Activated gamma-delta T cell (primary cell): ENCODE data around the gene ITPKC.

Experiments
- DNase-seq: peaks from one replicate; lab custom pipeline; 2025; lab: John Stamatoyannopoulos, UW
- total RNA-seq, 2 donors: gene quantifications; one replicate each; lab custom pipeline; 2026; lab: John Stamatoyannopoulos, UW

Gene ITPKC
- total RNA-seq = 20.6 to 24.6 reads per million in 2 donors

GRCh38 chr19:40716482-40717324 is at the start of gene ITPKC, which contains the start of gene COQ8B:
Gene ITPKC, plus strand, starts transcription at chr19:40717112. Its CDS starts 24 bp downstream, at chr19:40717136.
Gene COQ8B, minus strand, starts transcription at chr19:40716886. Its CDS starts 2,254 bp downstream, at chr19:40714632.
- DNase-seq = peak; percentile 99

- no peak for DNase-seq
Observed at GRCh38 chr19:40667602-40668001, 49.3 kb upstream of the ITPKC start.

GRCh38 chr19:40668991-40669614 is 47.8 kb upstream of the ITPKC start:
- DNase-seq = no peak

- no peak for DNase-seq
Observed at GRCh38 chr19:40671404-40671803, 45.5 kb upstream of the ITPKC start.

- DNase-seq = no peak
Observed at GRCh38 chr19:40672038-40672437, 44.9 kb upstream of the ITPKC start.

- no peak for DNase-seq
Observed at GRCh38 chr19:40672573-40673299, 44.2 kb upstream of the ITPKC start.

- DNase-seq = peak; percentile 32
Observed at GRCh38 chr19:40673397-40673796, 43.5 kb upstream of the ITPKC start.

- no peak for DNase-seq
Observed at GRCh38 chr19:40674291-40674690, 42.6 kb upstream of the ITPKC start.

GRCh38 chr19:40677156-40677555 is 39.8 kb upstream of the ITPKC start:
- no peak for DNase-seq

GRCh38 chr19:40681039-40681438 is 35.9 kb upstream of the ITPKC start:
- no peak for DNase-seq

- no peak for DNase-seq
Observed at GRCh38 chr19:40682431-40682964, 34.4 kb upstream of the ITPKC start.

- DNase-seq = no peak
Observed at GRCh38 chr19:40683437-40683836, 33.5 kb upstream of the ITPKC start.

- DNase-seq = no peak
Observed at GRCh38 chr19:40684280-40684679, 32.6 kb upstream of the ITPKC start.

- no peak for DNase-seq
Observed at GRCh38 chr19:40685016-40685526, 31.8 kb upstream of the ITPKC start.

GRCh38 chr19:40685563-40685962 is 31.3 kb upstream of the ITPKC start:
- no peak for DNase-seq

GRCh38 chr19:40686882-40687524 is 29.9 kb upstream of the ITPKC start:
- no peak for DNase-seq

GRCh38 chr19:40687525-40688016 is 29.3 kb upstream of the ITPKC start:
- DNase-seq = no peak

- DNase-seq = no peak
Observed at GRCh38 chr19:40688309-40688708, 28.6 kb upstream of the ITPKC start.

GRCh38 chr19:40688987-40689338 is 27.9 kb upstream of the ITPKC start:
- DNase-seq = no peak

- peak; percentile 19 for DNase-seq
Observed at GRCh38 chr19:40689339-40690049, 27.4 kb upstream of the ITPKC start.
